Stomach smooth muscle (tissue), 2 donors: Measurements from ENCODE around the gene EPHB1.

Experiments
- H3K27ac ChIP-seq: one replicate; pipeline ENCODE4 v1.7.0; 2013; ENCODE audit warnings: mild to moderate bottlenecking, low read length, inconsistent platforms
- H3K27me3 ChIP-seq, 2 donors: one replicate each; pipeline ENCODE4 v1.7.0; 2013; ENCODE audit warnings: low read length in 2 of 2; ENCODE audit not compliant: insufficient read depth in 2 of 2, control insufficient read depth in 1 of 2
- H3K36me3 ChIP-seq, 2 donors: one replicate each; pipeline ENCODE4 v1.7.0; 2013; ENCODE audit warnings: low read length in 2 of 2; ENCODE audit not compliant: control insufficient read depth in 2 of 2, insufficient read depth in 2 of 2
- H3K4me1 ChIP-seq: one replicate; pipeline ENCODE4 v1.7.0; 2013; ENCODE audit warnings: low read length; ENCODE audit not compliant: control insufficient read depth, insufficient read depth
- H3K4me3 ChIP-seq, 2 donors: one replicate each; pipeline ENCODE4 v1.7.0; 2013; ENCODE audit warnings: low read length in 2 of 2
- H3K9ac ChIP-seq, 2 donors: one replicate each; pipeline ENCODE4 v1.7.0; 2013; ENCODE audit warnings: low read length in 2 of 2, mild to moderate bottlenecking in 1 of 2
- H3K9me3 ChIP-seq, 2 donors: one replicate each; pipeline ENCODE4 v1.7.0; 2013; ENCODE audit warnings: low read length in 2 of 2; ENCODE audit not compliant: control insufficient read depth in 2 of 2
- donor health status: healthy.
- donor health status: Pancreatic carcinoma.

Gene EPHB1

GRCh38 chr3:134807189-134807588 lies 12.1 kb downstream of the EPHB1 start:
- Histone ChIP-seq H3K4me1 (no peaks in the 10 kb centered on the region), H3K4me3 (no peak overlapping the region), H3K9me3 (no peaks in the 10 kb centered on the region), H3K36me3 (no peaks in the 10 kb centered on the region), H3K27me3 (no peaks in the 10 kb centered on the region), H3K9ac (no peak overlapping the region), H3K27ac (no peak overlapping the region)

GRCh38 chr3:134808835-134809234 lies 13.8 kb downstream of the EPHB1 start:
- H3K27ac ChIP-seq, result no peak overlapping the region
- H3K4me1 ChIP-seq, result no peaks in the 10 kb centered on the region
- H3K27me3 ChIP-seq, result no peaks in the 10 kb centered on the region
- H3K9me3 ChIP-seq, result no peaks in the 10 kb centered on the region
- no peak overlapping the region for H3K9ac ChIP-seq
- no peak overlapping the region for H3K4me3 ChIP-seq
- no peaks in the 10 kb centered on the region for H3K36me3 ChIP-seq

GRCh38 chr3:134809427-134810051 lies 14.5 kb downstream of the EPHB1 start:
- H3K36me3 ChIP-seq, result no peaks in the 10 kb centered on the region
- H3K27ac ChIP-seq, result no peak overlapping the region
- no peaks in the 10 kb centered on the region for H3K4me1 ChIP-seq
- no peaks in the 10 kb centered on the region for H3K27me3 ChIP-seq
- H3K9me3 ChIP-seq, result no peaks in the 10 kb centered on the region
- no peak overlapping the region for H3K4me3 ChIP-seq
- H3K9ac ChIP-seq, result no peak overlapping the region

- no peaks in the 10 kb centered on the region for H3K9me3 ChIP-seq
- no peak overlapping the region for H3K9ac ChIP-seq
- H3K4me3 ChIP-seq, result no peak overlapping the region
- no peaks in the 10 kb centered on the region for H3K36me3 ChIP-seq
- H3K4me1 ChIP-seq, result no peaks in the 10 kb centered on the region
- no peak overlapping the region for H3K27ac ChIP-seq
- H3K27me3 ChIP-seq, result no peaks in the 10 kb centered on the region
These were observed 15.0 kb downstream of the EPHB1 start for GRCh38 chr3:134810052-134810435.

GRCh38 chr3:134810850-134811249 lies 15.8 kb downstream of the EPHB1 start:
- Histone ChIP-seq H3K27me3 (no peaks in the 10 kb centered on the region), H3K9ac (no peak overlapping the region), H3K4me1 (no peaks in the 10 kb centered on the region), H3K9me3 (no peaks in the 10 kb centered on the region), H3K4me3 (no peak overlapping the region), H3K27ac (no peak overlapping the region), H3K36me3 (no peaks in the 10 kb centered on the region)

- no peaks in the 10 kb centered on the region for H3K9me3 ChIP-seq
- H3K4me1 ChIP-seq, result no peaks in the 10 kb centered on the region
- H3K36me3 ChIP-seq, result no peaks in the 10 kb centered on the region
- H3K27ac ChIP-seq, result no peak overlapping the region
- H3K4me3 ChIP-seq, result no peak overlapping the region
- H3K27me3 ChIP-seq, result no peaks in the 10 kb centered on the region
- H3K9ac ChIP-seq, result no peak overlapping the region
These were observed 18.6 kb downstream of the EPHB1 start for GRCh38 chr3:134813618-134814017.

- Histone ChIP-seq H3K4me3 (no peak overlapping the region), H3K4me1 (no peaks in the 10 kb centered on the region), H3K9me3 (no peaks in the 10 kb centered on the region), H3K27me3 (no peaks in the 10 kb centered on the region), H3K9ac (no peak overlapping the region), H3K27ac (no peak overlapping the region), H3K36me3 (no peaks in the 10 kb centered on the region)
These were observed 20.5 kb downstream of the EPHB1 start for GRCh38 chr3:134815519-134815918.

GRCh38 chr3:134816623-134817022 lies 21.6 kb downstream of the EPHB1 start:
- no peaks in the 10 kb centered on the region for H3K9me3 ChIP-seq
- H3K4me1 ChIP-seq, result no peaks in the 10 kb centered on the region
- no peak overlapping the region for H3K4me3 ChIP-seq
- H3K36me3 ChIP-seq, result no peaks in the 10 kb centered on the region
- no peak overlapping the region for H3K9ac ChIP-seq
- H3K27me3 ChIP-seq, result no peaks in the 10 kb centered on the region
- H3K27ac ChIP-seq, result no peak overlapping the region

GRCh38 chr3:134817297-134817696 lies 22.2 kb downstream of the EPHB1 start:
- H3K36me3 ChIP-seq, result no peaks in the 10 kb centered on the region
- H3K9ac ChIP-seq, result no peak overlapping the region
- no peaks in the 10 kb centered on the region for H3K4me1 ChIP-seq
- no peaks in the 10 kb centered on the region for H3K27me3 ChIP-seq
- no peak overlapping the region for H3K4me3 ChIP-seq
- no peak overlapping the region for H3K27ac ChIP-seq
- no peaks in the 10 kb centered on the region for H3K9me3 ChIP-seq

- no peaks in the 10 kb centered on the region for H3K27me3 ChIP-seq
- no peak overlapping the region for H3K27ac ChIP-seq
- H3K36me3 ChIP-seq, result no peaks in the 10 kb centered on the region
- no peaks in the 10 kb centered on the region for H3K9me3 ChIP-seq
- H3K4me3 ChIP-seq, result no peak overlapping the region
- no peak overlapping the region for H3K9ac ChIP-seq
- H3K4me1 ChIP-seq, result no peaks in the 10 kb centered on the region
These were observed 25.9 kb downstream of the EPHB1 start for GRCh38 chr3:134820994-134821393.

GRCh38 chr3:134822090-134822489 lies 27.0 kb downstream of the EPHB1 start:
- H3K27ac ChIP-seq, result no peak overlapping the region
- no peak overlapping the region for H3K4me3 ChIP-seq
- H3K27me3 ChIP-seq, result no peaks in the 10 kb centered on the region
- no peaks in the 10 kb centered on the region for H3K4me1 ChIP-seq
- H3K36me3 ChIP-seq, result no peaks in the 10 kb centered on the region
- H3K9ac ChIP-seq, result no peak overlapping the region
- H3K9me3 ChIP-seq, result no peaks in the 10 kb centered on the region
